Urinary bladder (tissue), 4 donors: Measurements from ENCODE around the gene ATXN1. TPM values are rescaled to one million over a fixed set of nuclear protein-coding genes. Genes with fewer than 3 reads are reported as not detected.

ENCODE experiments used
- DNase-seq: peaks from one replicate; pipeline ENCODE4 v3.0.0-alpha.2; 2015; ENCODE audit errors: extremely low spot score
- H3K27ac ChIP-seq: one replicate; pipeline ENCODE4 v1.5.1; 2013; ENCODE audit warnings: low read depth, mild to moderate bottlenecking, moderate library complexity
- H3K36me3 ChIP-seq: one replicate; pipeline ENCODE4 v1.6.1; 2013; ENCODE audit warnings: mild to moderate bottlenecking, moderate library complexity; ENCODE audit not compliant: insufficient read depth
- H3K4me1 ChIP-seq: one replicate; pipeline ENCODE4 v1.6.1; 2013; ENCODE audit warnings: mild to moderate bottlenecking, moderate library complexity; ENCODE audit not compliant: insufficient read depth
- H3K4me3 ChIP-seq: one replicate; pipeline ENCODE4 v1.5.1; 2013; ENCODE audit warnings: low read depth, low read length
- WGBS: extraction: QIAGEN DNeasy Blood & Tissue Kit; methylation state at CpG from one replicate; pipeline ENCODE4 v1.1.7; 2013; 5-methylcytosine and 5-hydroxymethylcytosine counted together
- polyA plus RNA-seq: library from polyadenylated mRNA; stranded (reverse); fragments of 200-250 nt; gene quantifications from one replicate; pipeline ENCODE4 v1.2.3, GENCODE V29; 2013
- total RNA-seq: library from RNA; depleted of rRNA; stranded (reverse); fragments of >200 nt; gene quantifications from one replicate; pipeline ENCODE4 v1.2.3, GENCODE V29; 2014
- donor health status: healthy with polysubstance abuse.
- donor health status: healthy.

Gene ATXN1
- total and polyA plus RNA-seq, 2 donors, result 15.8 to 137 TPM

DNA sequence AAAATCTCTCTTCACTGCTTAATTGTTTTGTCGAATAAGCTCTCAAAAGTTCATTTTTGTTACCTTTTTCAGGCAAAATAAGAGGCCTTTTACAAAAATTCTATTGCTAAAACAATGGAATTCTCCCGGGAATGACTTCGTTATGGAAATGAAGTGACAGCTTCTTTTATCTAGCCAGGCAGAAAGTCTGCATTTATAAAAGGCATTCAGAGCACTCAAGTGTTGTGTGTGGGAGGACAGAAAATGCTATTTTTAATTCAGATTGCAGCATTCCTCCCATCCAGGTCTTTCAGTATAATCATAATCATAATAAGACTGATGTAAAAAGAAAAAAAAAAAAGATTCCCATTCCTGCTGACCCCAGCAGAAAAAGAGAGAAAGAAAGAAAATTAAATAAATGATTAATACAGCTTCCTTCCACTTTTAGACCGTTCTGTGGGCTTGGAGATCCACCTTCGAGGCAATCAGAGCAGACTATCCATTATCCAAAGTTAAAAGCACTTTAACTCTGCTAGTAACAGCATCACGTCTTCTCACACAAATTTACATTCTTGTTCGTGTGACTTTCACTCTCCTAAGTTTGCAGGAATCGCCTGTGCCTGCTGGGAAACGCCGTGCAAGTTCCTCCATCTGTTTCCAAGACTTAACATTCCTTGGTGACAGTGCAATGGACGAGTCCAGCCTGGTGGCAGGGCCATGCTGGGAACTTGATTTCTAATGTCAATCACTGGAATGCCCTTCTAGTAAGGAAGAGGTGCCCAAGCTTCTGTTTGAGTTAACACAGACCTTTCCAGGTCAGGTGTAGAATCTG is 264.1 kb downstream of the ATXN1 start:
- 46% methylated on average over 11 of the region's 11 CpGs for WGBS
- no peak overlapping the region for H3K4me3 ChIP-seq
- DNase-seq, result no peak

DNA sequence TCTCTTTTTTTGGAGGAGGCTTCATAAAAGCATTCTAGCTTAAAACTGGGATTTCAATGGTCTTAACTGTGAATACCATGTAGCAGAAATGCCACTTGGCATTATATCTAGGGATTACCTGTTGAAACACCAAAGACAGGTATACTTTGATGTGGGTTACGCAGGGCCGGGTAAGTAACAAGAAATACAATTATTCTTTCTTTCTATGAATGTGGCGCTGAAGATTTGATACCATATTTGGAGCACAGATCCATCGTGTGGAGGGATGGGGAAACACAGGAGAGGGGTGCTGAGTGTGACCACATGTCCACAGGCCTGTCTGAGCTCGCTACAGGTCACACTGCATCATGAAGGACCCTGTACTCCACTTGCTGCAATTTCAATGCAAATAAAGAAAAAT is 265.1 kb downstream of the ATXN1 start:
- no peak for DNase-seq
- Histone ChIP-seq H3K36me3 (no peaks in the 10 kb centered on the region), H3K4me1 (no peaks in the 10 kb centered on the region), H3K27ac (no peak overlapping the region), H3K4me3 (no peak overlapping the region)
- 84% methylated on average over 5 of the region's 5 CpGs for WGBS

More for the DNA sequence above, 264.1 kb downstream of the ATXN1 start:
- H3K36me3 ChIP-seq, result no peaks in the 10 kb centered on the region
- H3K27ac ChIP-seq, result no peak overlapping the region
- H3K4me1 ChIP-seq, result no peaks in the 10 kb centered on the region

DNA sequence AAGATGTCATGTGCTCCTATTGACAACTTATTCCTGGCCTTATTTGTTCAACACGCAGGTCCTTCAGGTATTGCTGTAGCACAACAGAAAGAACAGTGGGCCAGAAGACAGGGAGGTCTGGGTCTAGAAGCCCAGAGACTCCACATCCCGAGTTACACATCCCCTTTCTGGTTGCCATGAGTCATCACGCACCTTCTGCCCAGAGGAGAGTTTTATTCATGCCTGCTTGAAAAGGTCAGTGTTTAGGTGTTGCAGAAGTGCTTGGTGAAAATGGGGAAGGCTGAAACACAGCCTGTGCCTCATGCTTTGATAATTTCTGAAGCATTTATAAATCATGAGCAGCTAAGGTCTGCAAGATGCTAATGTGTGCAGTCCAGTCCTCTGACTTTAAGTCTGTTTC is 266.5 kb downstream of the ATXN1 start:
- 74% methylated on average over 3 of the region's 3 CpGs for WGBS
- H3K4me3 ChIP-seq, result no peak overlapping the region
- no peak overlapping the region for H3K27ac ChIP-seq
- no peaks in the 10 kb centered on the region for H3K4me1 ChIP-seq
- DNase-seq, result no peak
- H3K36me3 ChIP-seq, result no peaks in the 10 kb centered on the region

DNA sequence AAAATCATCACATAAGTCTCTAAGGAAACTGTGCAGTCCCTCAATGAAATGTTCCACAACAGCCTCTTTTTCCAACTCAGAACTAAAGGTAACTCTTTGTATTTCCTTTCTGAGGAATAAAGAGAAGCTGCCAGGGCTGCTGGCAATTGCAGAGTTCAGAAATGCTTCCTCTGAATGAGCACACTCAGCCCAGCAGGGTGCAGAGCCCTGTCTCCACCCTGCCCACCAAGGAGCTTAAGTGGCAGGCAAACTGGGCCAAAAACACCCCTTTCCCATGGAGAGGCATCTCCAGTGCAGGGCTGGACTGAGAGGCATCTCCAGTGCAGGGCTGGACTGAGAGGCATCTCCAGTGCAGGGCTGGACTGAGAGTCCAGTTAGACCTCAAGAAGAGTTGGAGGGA is 267.5 kb downstream of the ATXN1 start:
- Histone ChIP-seq H3K4me3 (no peak overlapping the region), H3K36me3 (no peaks in the 10 kb centered on the region), H3K4me1 (no peaks in the 10 kb centered on the region), H3K27ac (no peak overlapping the region)
- no peak for DNase-seq

- H3K4me3 ChIP-seq, result no peak overlapping the region
- 85% methylated on average over 5 of the region's 5 CpGs for WGBS
- no peak overlapping the region for H3K27ac ChIP-seq
- DNase-seq, result no peak
- H3K4me1 ChIP-seq, result no peaks in the 10 kb centered on the region
- no peaks in the 10 kb centered on the region for H3K36me3 ChIP-seq
These were observed 268.1 kb downstream of the ATXN1 start for GRCh38 chr6:16493112-16493511.

- no peak for DNase-seq
- Histone ChIP-seq H3K4me1 (no peaks in the 10 kb centered on the region), H3K36me3 (no peaks in the 10 kb centered on the region), H3K4me3 (no peak overlapping the region), H3K27ac (no peak overlapping the region)
- WGBS, result 97% methylated on average over 5 of the region's 5 CpGs
These were observed 269.5 kb downstream of the ATXN1 start for GRCh38 chr6:16491666-16492313.

GRCh38 chr6:16490616-16491015 is 270.6 kb downstream of the ATXN1 start:
- Histone ChIP-seq H3K4me3 (no peak overlapping the region), H3K27ac (no peak overlapping the region), H3K4me1 (no peaks in the 10 kb centered on the region), H3K36me3 (peaks cover 3% of the 10 kb centered on the region)
- 88% methylated on average over 2 of the region's 2 CpGs for WGBS
- DNase-seq, result no peak

- H3K4me3 ChIP-seq, result no peak overlapping the region
- H3K36me3 ChIP-seq, result peaks cover 3% of the 10 kb centered on the region
- 73% methylated on average over 2 of the region's 2 CpGs for WGBS
- DNase-seq, result no peak
- H3K4me1 ChIP-seq, result no peaks in the 10 kb centered on the region
- no peak overlapping the region for H3K27ac ChIP-seq
These were observed 272.4 kb downstream of the ATXN1 start for GRCh38 chr6:16488813-16489212.

GRCh38 chr6:16487996-16488674 is 273.1 kb downstream of the ATXN1 start:
- no peak for DNase-seq
- H3K4me3 ChIP-seq, result no peak overlapping the region
- no peaks in the 10 kb centered on the region for H3K4me1 ChIP-seq
- WGBS, result 91% methylated on average over 6 of the region's 6 CpGs
- peaks cover 3% of the 10 kb centered on the region for H3K36me3 ChIP-seq
- H3K27ac ChIP-seq, result no peak overlapping the region

DNA sequence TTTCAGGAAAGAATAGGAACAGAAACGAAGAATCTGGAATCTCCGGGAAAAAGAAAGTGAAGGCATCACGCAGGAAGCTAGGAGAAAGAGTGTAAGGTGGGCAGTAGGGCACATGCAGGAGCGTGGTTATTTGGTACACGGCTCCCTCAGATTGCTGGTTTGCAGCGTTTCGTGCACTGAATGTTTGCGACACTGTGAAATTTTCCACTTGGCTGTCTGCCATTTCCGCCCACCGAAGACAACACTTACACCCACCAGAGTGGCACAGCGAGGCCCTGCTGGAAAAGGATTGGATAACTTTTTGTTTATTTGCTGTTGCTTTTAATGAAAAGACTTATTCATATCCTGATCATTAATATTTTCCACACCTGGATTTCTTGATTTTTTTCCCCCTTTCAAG is 274.6 kb downstream of the ATXN1 start:
- no peak for DNase-seq
- H3K4me3 ChIP-seq, result no peak overlapping the region
- 81% methylated on average over 11 of the region's 11 CpGs for WGBS
- H3K27ac ChIP-seq, result no peak overlapping the region
- H3K4me1 ChIP-seq, result no peaks in the 10 kb centered on the region
- peaks cover 3% of the 10 kb centered on the region for H3K36me3 ChIP-seq

DNA sequence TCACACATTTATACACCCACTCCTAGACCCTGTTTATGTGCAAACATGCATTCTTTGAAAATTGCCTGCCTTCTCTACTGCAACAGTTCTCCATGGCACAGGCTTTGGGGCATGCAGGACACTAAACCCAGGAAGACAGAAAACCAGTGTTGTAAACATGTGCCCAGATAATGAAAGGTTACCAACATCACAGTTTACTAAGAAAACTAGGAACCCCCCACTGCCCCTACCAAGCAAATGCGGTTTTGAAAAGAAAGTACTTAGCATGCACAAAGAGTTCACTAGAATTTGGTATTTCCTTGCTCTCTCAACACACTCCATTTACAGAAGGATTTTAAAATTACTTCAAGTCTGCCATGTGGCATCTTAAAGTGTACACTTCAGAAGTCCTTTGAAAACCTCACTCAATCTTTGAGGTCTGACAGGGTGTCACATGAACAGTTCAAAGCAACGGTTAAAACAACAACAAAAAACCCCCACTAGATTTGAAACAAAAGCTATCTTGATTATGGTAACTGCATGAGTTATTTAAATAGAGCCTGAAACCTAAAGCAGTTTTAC is 277.9 kb downstream of the ATXN1 start:
- no peak overlapping the region for H3K27ac ChIP-seq
- no peak for DNase-seq
- WGBS, result 75% methylated on average over 2 of the region's 2 CpGs
- H3K4me1 ChIP-seq, result no peaks in the 10 kb centered on the region
- H3K4me3 ChIP-seq, result no peak overlapping the region
- H3K36me3 ChIP-seq, result peaks cover 3% of the 10 kb centered on the region

DNA sequence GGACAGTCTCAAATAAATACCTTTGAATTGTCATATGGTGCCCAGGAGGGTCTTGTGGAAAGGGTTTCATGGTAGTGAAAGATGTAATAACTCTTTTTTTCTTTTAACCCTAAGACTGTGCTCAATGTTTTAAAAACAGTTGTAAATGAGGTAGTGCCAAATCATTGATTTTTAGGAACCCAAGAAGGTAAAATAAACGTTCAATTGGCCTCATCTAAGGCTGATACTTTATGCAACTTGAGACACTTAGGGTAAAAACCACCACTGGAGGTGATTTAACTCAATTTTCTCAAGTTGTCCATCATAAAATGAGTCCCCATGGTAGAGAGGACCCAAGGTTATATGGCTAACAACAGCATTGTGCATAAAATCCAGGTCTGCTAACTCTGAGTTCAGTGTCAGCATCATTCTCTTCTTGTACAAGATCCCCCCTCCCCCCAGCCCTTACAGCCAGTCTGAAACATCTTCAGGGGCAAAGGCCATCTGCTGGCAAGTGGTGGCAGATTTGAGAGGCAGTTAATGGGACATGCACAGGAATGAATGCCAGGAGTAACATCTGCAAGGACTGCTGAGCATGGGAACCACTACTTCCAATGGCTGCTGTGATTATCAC is 278.5 kb downstream of the ATXN1 start:
- H3K4me1 ChIP-seq, result no peaks in the 10 kb centered on the region
- DNase-seq, result no peak
- no peak overlapping the region for H3K27ac ChIP-seq
- WGBS, result 92% methylated on average over 1 of the region's 1 CpG
- no peak overlapping the region for H3K4me3 ChIP-seq
- peaks cover 3% of the 10 kb centered on the region for H3K36me3 ChIP-seq

DNA sequence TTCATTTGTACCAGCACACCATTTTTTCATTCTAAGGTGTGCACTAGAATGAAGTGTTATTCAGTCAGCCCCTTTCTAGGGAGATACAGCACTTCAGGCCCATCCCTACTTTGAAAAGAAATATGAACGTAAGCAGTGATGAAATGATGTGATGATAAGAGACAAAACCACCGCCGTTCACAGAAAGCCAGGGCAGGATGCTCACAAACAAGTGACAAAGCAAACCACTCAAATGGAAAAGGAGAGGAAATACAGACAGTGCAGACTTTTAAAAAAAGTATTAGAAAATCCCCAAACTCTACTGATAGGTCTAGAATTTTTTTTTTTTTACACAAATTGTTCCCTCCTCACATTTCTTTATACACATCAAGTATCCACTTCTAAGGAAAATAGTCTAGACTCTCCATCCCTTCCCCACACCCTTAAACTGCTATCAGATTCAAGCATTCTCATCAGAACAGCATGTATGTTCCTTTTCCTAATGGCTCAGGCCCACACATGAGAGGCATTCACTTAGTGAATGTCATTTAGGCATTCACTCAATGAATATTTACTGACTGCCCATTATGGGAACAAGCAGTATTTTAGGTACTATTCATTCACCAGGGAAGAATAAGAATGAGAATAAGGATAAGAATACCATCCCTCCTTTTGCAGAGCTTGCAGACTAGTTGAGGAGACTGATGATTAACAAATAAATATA is 279.4 kb downstream of the ATXN1 start:
- WGBS, result 67% methylated on average over 3 of the region's 3 CpGs
- no peak overlapping the region for H3K4me3 ChIP-seq
- peaks cover 3% of the 10 kb centered on the region for H3K36me3 ChIP-seq
- DNase-seq, result no peak
- no peak overlapping the region for H3K27ac ChIP-seq
- no peaks in the 10 kb centered on the region for H3K4me1 ChIP-seq
